ENCODE data around the gene FLRT2. TPM values are rescaled to one million over a fixed set of nuclear protein-coding genes. Genes with fewer than 3 reads are reported as not detected.
A peak's percentile ranks its signal among the peaks of the same experiment; 100 is the strongest.

FLRT2 gene
- total RNA-seq, 2 donors from 2014 or later: 2.5 to 7.5 TPM

- intact Hi-C loops (cut with DNase I, micrococcal nuclease): no loop called here
- no peak for DNase-seq
- no peak for ATAC-seq
These were observed 880 bp upstream of the FLRT2 start for GRCh38 chr14:85528897-85529631.

GRCh38 chr14:85530626-85531025 is 682 bp downstream of the FLRT2 start:
- no peak for DNase-seq
- intact Hi-C loops (cut with DNase I, micrococcal nuclease): no loop called here
- ATAC-seq: no peak

DNA sequence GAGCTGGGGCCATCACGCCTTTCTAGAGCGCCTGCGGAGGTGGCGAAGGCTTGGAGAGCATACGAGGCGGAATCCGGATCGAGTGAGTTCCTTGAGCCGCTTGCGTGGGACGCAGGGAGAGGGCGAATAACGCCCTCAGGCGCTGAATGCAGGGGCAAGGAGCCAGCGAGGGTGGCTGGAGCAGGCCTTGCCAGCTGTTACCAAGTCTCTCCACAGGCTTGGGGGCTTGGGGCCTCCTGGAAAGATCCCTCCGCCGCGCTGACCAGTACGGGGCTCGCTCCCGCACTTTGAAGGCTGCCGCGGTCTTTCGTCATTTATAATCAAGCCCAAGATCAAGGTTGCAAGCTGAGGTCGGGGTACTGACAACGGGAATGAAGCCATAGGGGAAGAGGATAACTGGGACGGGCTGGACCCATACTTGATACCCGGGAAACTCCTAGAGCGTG is 1.2 kb downstream of the FLRT2 start:
- ATAC-seq (no peak), DNase-seq (peak; percentile 16 to 24)
- intact Hi-C loops (cut with DNase I, micrococcal nuclease): no loop called here

GRCh38 chr14:85531587-85532373 is 1.8 kb downstream of the FLRT2 start:
- ATAC-seq (no peak), DNase-seq (peak; percentile 29 to 33)
- intact Hi-C loops (cut with DNase I, micrococcal nuclease): no loop called here

- ATAC-seq: no peak
- no peak for DNase-seq
- intact Hi-C loops (cut with DNase I, micrococcal nuclease): no loop called here
These were observed 2.6 kb downstream of the FLRT2 start for GRCh38 chr14:85532374-85533022.

GRCh38 chr14:85533023-85533860 is 3.3 kb downstream of the FLRT2 start:
- DNase-seq (peak; percentile 15 to 34), ATAC-seq (no peak)
- intact Hi-C loops (cut with DNase I, micrococcal nuclease): no loop called here

DNA sequence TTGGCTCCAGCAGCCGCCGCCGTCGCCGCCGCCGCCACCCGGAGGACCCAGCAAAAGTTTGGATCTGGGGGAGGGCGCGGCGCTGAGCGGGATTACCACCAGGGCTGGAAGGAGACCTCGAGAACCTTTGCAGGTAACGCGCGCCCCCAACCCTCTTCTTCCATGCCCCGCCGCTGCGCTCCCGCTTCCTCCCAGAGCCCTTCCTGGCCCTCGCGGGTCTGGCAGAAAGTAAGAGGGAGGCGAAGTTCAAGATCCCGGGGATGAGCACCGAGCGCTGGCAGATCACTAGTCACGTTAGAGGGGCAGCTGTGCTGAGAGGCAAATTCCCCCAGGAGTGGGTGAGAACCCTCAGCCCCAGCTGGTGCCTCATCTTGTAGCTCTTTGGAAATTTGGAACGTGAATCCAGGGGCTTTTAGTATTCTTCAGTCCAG is 3.9 kb downstream of the FLRT2 start:
- DNase-seq (peak in 1 of 2 donors; percentile 3), ATAC-seq (no peak)
- intact Hi-C loops (cut with DNase I, micrococcal nuclease): no loop called here

DNA sequence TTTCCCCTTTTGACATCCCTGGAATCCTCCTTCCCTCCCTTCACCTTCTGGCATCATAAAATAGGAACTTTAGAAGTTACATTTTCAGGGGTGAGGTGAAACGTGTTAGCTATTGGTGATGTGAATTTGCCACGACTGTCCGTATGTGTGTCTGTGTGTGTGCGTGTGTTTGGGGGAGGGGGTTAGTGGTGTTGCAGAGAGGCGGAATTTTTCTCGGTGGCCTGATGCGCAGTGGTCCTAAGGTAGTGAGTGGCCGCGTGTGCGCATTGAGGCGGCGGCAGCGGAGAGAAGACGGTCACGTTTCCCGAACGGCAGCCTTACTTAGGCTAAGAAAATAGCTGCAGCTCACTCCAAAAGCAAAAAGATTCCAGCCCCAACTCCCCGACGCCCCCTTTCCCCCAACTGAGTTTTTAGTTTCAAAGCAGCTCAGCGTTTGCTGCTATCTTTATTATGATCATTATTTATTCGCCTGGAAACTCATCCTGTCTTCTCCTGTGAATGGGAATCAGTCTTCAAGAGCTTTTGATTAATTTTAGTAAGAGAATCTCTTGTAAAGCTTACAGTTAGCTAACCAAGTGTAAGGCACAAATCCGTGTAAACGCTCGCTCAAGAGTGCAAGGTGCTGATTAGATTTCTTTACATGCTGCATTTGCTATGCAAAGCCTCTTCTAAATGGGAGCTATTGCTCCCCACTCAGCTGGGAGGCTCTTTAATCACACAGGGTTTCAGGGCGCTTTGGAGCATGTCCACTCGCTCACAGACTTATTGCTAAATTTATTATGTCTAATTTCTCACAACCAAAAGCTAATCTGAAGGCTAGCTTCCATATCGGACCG is 4.7 kb downstream of the FLRT2 start:
- intact Hi-C loops (cut with DNase I, micrococcal nuclease): no loop called here
- ATAC-seq: no peak
- no peak for DNase-seq

DNA sequence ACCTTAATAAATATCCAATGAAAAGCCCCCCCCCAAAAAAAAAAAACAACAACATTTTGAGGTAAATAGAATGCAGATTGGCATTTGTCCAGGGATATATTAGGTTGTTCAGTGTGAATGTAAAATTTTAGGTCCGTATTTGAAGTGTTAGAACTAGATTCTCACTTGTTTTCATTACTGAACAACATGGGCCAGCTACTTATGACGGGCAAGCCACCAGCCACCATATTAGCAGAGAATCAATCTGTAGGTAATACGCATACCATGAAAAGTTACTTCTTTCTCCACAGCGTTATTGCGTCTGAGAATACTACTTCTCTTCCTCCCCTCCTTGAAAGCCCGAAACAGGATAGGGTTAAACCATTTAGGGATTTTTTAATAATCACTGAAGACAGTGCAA is 5.4 kb downstream of the FLRT2 start:
- ATAC-seq (no peak), DNase-seq (no peak)
- intact Hi-C loops (cut with DNase I, micrococcal nuclease): no loop called here

DNA sequence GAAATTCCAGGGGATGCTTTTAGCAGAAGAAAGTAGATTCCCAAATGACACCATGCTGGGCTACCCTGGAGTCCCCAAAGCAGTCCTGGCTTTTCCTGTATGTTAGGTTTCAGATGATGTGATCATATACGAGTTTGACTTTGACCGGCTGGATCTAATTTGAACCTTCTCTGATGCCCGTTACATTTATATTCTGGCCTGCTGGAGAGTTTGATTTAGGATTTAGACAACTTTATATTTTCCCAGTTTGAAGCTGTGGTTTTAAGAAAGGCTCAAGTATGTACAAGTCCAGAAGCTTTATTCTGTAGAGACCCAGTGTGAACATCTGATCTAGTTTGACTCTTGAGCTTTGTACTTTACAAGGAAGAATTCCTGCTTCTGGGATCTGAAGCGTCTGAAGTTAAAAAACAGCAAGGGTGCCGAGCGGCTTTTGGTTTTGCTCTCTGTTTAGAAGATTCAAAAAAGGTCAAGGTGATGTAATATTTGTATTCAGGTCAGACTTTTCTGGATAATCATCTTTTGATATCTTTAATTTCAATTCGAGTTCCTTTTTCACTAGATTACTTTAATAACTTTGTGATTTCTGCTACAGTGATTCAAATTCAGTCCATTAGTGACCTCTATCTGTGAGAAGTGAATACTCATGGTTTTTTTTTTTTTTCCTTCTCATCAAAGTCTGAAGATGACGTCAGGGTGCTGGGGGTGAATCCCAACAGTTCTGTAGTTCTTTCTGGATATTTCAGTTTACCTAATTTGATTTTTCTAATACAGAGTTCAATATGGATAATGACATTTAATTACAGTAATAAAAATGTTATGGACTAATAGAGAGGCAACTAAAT is 6.3 kb downstream of the FLRT2 start:
- DNase-seq (no peak), ATAC-seq (no peak)
- intact Hi-C loops (cut with DNase I, micrococcal nuclease): no loop called here

DNA sequence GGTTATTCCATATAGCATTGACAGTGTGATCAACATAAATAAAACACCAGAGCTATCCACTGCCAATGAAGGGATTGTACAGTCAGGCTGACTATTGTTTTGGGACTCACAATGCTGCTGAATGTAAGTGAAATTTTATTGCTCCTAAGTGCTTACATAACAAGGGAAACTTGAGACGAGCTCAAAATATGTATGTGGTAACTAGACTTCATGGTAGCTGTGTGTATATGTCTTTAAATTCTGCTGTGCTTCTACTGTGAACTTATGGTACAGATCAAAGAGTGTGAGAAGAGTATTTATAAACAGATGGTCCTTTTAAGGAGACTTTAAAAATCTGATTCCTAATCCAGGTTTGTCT is 6.9 kb downstream of the FLRT2 start:
- no peak for ATAC-seq
- DNase-seq: no peak
- intact Hi-C loops (cut with DNase I, micrococcal nuclease): no loop called here

DNA sequence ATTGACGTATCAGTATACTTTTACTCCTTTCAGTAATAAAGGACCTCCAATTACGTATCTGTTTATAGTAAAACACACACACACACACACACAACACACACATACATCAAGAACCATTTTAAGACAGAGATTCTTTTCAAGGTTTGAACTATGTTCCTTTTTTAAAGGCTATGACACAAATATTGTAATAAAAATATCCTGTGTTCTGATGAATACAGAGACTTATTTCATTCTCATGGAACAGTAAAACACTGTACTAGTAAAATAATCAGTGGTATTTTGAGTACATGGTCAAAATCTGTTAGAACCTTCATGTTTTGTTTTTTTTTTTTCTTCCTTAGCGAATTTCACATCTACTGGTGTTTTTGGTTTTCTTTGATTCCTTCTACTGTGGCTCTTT is 7.6 kb downstream of the FLRT2 start:
- no peak for ATAC-seq
- intact Hi-C loops (cut with DNase I, micrococcal nuclease): no loop called here
- no peak for DNase-seq

DNA sequence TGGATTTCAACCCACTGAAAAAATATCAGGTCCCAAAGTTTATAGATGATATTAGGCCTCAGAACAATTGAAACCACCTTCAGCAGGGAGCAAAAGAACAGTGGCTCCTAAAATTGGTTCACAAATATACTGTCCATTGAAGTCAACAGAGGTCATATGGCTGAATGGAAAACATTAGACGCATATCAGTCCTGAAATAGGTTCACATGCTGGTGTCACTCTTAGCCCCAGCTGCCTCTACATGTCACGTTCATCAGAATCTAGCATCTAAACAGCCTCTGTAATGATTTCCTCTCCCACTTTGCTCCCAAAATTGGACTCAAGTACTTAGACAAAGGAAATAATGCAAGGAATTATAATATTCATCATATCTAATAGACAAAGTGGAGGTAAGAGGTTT is 8.7 kb downstream of the FLRT2 start:
- intact Hi-C loops (cut with DNase I, micrococcal nuclease): no loop called here
- no peak for DNase-seq
- ATAC-seq: no peak

DNA sequence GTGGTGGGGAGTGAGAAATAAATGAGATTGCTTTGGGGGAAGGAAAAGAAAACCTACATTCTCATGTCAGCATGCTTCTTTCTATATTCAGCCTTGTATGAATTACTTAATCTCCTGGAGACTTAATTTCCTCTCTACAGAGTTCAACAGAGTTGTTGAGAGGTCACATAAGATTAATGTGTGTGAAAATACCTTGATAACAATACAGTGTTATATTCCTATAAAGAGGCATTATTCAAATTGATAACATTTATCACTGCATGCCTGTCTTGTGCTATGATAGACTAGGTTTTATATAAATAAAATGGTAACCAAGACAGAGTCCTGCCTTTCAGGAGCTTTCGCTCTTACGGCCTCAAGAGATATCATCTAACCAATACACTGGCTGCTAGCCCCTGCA is 9.6 kb downstream of the FLRT2 start:
- no peak for ATAC-seq
- intact Hi-C loops (cut with DNase I, micrococcal nuclease): no loop called here
- no peak for DNase-seq

DNA sequence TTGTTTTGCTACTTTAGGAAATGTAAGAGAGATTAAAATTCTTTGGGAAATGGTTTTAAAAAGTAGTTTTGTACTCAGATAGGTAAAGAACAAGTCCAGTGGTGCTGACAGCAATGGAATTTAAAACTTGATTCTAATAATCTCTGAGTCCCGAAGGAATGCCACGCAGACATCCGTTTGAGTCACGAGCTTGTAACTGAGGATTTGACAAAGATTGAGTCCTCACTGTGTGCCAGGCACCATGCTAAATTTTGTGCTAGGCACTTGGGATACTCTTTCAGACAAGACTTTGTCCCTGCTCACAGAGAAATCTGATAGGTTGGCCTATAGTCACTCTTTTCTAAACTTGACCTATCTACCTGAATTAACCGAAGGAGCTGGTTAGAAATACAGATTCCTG is 12.7 kb downstream of the FLRT2 start:
- ATAC-seq (no peak), DNase-seq (no peak)
- intact Hi-C loops (cut with DNase I, micrococcal nuclease): no loop called here

DNA sequence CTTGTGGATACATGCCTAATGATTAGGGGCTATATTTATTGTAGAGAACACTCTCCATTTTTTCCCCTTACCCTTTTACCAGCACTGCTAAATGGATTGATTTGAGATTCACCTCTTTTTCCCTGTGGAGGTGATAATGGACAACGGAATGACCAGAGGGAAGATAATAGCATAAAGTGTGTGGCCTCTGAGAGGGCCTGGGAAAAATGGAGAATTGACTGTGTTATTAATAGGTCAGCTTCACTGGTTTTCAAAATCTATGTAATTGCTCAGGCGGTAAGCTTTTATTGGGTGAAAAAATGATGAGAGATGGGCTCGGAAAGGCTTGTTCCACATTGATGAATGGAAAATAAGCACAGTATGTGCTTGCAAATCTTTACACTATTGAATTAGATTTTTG is 15.8 kb downstream of the FLRT2 start:
- no peak for ATAC-seq
- intact Hi-C loops (cut with DNase I, micrococcal nuclease): no loop called here
- DNase-seq: no peak

GRCh38 chr14:85546390-85546789 is 16.4 kb downstream of the FLRT2 start:
- intact Hi-C loops (cut with DNase I, micrococcal nuclease): no loop called here
- ATAC-seq: no peak
- no peak for DNase-seq

Measured in left colon (tissue), 2 donors.